ENCODE measurements around the gene SLC43A1.

Gene SLC43A1

DNA sequence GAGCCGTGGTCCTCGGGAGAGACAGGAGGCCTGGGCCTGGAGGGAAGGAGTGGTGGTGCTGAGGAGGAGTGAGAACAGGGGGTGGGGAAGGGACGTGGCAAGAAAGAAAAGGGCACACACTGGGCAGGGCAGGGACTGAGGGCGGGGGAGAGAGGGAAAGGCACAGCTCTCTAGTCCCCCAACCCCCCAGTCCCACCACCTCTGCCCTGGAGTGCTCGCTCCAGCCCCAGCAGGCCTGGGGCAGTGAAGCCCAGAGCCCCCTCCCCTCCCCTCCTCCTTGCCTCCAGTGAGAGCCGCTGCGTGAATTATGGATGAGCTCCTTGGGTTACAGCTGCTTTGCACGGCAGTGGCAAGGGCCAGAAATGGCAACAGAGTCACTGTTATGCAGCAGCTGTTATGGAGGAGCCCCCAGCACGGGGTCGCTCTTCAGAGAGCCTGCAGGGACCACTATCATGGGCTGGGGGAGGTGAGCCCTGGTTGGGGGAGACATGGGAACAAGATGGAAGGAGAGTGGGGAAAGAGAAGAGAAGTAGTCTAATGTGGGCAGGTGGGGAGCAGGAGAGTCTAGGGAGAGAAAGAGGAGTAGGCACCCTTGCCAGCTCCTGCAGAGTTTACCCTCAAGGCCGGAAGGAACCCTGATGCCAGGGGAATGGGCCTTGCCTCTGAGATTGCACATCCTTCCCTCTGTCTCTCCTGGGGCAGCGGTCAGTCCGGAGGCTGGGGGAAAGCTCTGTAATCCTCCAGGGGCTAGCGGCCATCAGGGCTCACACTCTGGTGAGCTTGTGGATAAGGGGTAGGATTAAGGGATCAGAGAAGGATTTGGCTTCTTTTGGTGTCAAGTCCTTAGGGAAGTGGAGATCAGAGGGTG is 51.6 kb downstream of the SLC43A1 start:
- Histone ChIP-seq H3K9ac (ENCODE audit: low read length in 5 of 5) (no peak overlapping the region), H3K4me1 (ENCODE audit: control insufficient read depth in 5 of 5, insufficient read depth in 5 of 5, low read length in 5 of 5) (peaks cover 0 to 19% (median 12%) of the 10 kb centered on the region in 5 donors), H3K27me3 (ENCODE audit: control insufficient read depth in 5 of 5, insufficient read depth in 4 of 5, low read length in 5 of 5) (peaks cover 11 to 21% (median 16%) of the 10 kb centered on the region in 5 donors), H3K27ac (ENCODE audit: low read depth, low read length) (no peak overlapping the region), H3K4me3 (ENCODE audit: low read depth in 1 of 5, low read length in 5 of 5) (no peak overlapping the region), H3K9me3 (ENCODE audit: control insufficient read depth in 5 of 5, low read length in 5 of 5) (no peaks in the 10 kb centered on the region), H3K36me3 (ENCODE audit: control insufficient read depth in 5 of 5, insufficient read depth in 5 of 5, low read length in 5 of 5) (no peaks in the 10 kb centered on the region)

DNA sequence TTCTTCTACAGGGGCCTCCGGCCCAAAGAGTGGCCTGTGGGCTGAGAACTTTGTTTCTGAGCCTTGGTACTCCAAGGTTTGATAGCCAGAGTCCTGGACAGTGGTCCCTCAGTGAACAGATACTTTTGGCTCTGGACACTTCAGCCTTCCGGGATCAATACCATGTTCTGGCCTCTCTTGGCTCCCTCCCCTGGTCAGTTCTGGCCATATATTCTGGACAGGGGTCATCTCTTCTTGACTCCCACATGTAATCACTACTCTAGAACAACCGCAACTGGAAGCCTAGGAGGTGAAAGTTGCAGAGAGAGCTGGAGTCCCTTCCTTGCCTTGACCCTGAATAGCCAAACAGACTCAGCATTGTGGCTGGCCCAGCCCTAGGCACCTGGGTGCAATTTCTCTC is 52.9 kb downstream of the SLC43A1 start:
- Histone ChIP-seq H3K4me1 (ENCODE audit: control insufficient read depth in 5 of 5, insufficient read depth in 5 of 5, low read length in 5 of 5) (peaks cover 0 to 31% (median 24%) of the 10 kb centered on the region in 5 donors), H3K9ac (ENCODE audit: low read length in 5 of 5) (no peak overlapping the region), H3K36me3 (ENCODE audit: control insufficient read depth in 5 of 5, insufficient read depth in 5 of 5, low read length in 5 of 5) (no peaks in the 10 kb centered on the region), H3K27me3 (ENCODE audit: control insufficient read depth in 5 of 5, insufficient read depth in 4 of 5, low read length in 5 of 5) (peaks cover 13 to 31% (median 21%) of the 10 kb centered on the region in 5 donors), H3K4me3 (ENCODE audit: low read depth in 1 of 5, low read length in 5 of 5) (no peak overlapping the region), H3K27ac (ENCODE audit: low read depth, low read length) (no peak overlapping the region), H3K9me3 (ENCODE audit: control insufficient read depth in 5 of 5, low read length in 5 of 5) (no peaks in the 10 kb centered on the region)

DNA sequence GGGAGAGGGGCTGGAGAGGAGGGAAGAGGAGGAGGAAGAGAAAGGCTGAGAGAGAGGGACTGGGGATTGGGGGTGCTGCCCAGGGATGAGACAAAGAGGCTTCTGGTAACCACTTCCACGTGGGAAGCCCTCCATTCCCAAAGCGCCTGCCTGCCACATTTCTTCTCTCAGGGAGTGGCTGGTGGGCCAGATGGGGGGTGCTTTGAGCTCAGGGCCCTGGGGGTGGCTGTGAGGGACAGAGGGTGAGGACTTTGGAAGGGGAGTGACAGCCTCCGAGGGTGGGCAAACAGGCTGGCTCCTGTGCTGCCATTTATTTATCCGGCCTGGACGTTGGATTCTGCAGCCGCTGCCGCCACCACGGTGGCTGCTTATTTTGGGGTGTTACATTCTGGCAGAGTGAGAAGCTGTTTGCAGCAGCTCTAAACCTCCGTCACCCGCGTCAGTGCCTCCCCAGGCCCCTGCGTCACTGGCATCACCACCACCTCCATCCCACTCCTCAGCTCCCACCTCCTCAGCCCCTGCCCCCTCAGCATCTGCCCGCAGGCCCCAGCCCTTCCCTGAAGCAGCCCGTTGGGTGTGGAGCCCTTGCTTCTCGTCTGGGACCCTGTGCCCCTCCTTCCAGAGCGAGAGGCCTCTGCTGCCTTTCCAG is 53.5 kb downstream of the SLC43A1 start:
- Histone ChIP-seq H3K4me1 (ENCODE audit: control insufficient read depth in 5 of 5, insufficient read depth in 5 of 5, low read length in 5 of 5) (peaks cover 3 to 38% (median 29%) of the 10 kb centered on the region in 5 donors), H3K9ac (ENCODE audit: low read length in 5 of 5) (no peak overlapping the region), H3K4me3 (ENCODE audit: low read depth in 1 of 5, low read length in 5 of 5) (no peak overlapping the region), H3K27me3 (ENCODE audit: control insufficient read depth in 5 of 5, insufficient read depth in 4 of 5, low read length in 5 of 5) (peaks cover 13 to 33% (median 21%) of the 10 kb centered on the region in 5 donors), H3K36me3 (ENCODE audit: control insufficient read depth in 5 of 5, insufficient read depth in 5 of 5, low read length in 5 of 5) (no peaks in the 10 kb centered on the region), H3K27ac (ENCODE audit: low read depth, low read length) (no peak overlapping the region), H3K9me3 (ENCODE audit: control insufficient read depth in 5 of 5, low read length in 5 of 5) (no peaks in the 10 kb centered on the region)

DNA sequence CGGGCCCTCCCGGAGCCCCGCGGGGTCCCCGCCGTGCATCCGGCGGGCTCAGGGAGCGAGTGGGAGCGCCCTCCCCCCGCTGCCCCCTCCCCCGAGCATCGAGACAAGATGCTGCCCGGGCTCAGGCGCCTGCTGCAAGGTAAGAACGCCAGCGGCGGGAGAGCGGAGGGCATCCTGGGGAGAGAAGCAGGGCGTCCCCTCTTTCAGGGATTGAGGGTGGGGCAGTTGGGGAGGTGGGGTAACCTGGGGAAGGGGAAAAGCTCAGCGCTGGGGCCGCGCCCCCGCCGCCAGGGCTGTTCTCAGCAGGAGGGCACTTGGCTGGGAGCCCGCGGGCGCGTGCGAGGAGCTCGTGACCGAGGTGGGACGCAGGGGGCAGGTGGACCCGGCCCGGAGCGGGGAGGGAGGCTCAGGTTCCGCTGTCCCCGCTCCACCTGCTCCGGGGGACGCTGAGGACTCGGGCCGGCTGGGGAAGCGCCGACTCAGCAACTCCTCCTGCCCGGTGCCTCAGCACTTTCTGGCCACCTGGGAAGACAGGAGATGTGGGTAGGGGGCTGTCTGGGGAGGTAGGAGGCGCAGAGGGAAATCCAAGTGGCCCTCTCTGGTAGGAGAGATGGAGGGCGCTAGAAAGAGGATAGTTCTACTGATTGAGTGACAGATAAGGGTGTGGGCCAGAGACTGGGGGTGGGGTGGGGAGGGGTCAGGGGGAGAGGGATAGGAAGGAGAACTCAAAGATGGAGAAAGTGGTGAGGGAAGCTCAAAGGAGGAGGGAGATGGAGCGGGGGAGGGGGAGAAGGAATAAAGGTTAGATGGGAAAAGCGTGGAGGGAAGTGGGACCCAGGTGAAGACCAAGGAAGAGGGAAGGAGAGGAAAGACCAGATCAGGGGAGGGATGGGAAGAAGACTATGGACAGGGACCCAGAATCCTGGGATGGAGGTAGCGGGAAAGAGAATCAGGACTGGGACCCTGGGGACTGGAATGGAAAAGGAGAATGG is 54.4 kb downstream of the SLC43A1 start:
- H3K27me3 ChIP-seq (ENCODE audit: control insufficient read depth in 5 of 5, insufficient read depth in 4 of 5, low read length in 5 of 5): peaks cover 13 to 33% (median 21%) of the 10 kb centered on the region in 5 donors
- peak overlapping the region in 3 of 5 donors; percentile 51 to 64 (median 53) for H3K4me3 ChIP-seq (ENCODE audit: low read depth in 1 of 5, low read length in 5 of 5)
- H3K36me3 ChIP-seq (ENCODE audit: control insufficient read depth in 5 of 5, insufficient read depth in 5 of 5, low read length in 5 of 5): no peaks in the 10 kb centered on the region
- H3K4me1 ChIP-seq (ENCODE audit: control insufficient read depth in 5 of 5, insufficient read depth in 5 of 5, low read length in 5 of 5): peaks cover 3 to 38% (median 30%) of the 10 kb centered on the region in 5 donors
- H3K9me3 ChIP-seq (ENCODE audit: control insufficient read depth in 5 of 5, low read length in 5 of 5): no peaks in the 10 kb centered on the region
- no peak overlapping the region for H3K9ac ChIP-seq (ENCODE audit: low read length in 5 of 5)
- no peak overlapping the region for H3K27ac ChIP-seq (ENCODE audit: low read depth, low read length)

DNA sequence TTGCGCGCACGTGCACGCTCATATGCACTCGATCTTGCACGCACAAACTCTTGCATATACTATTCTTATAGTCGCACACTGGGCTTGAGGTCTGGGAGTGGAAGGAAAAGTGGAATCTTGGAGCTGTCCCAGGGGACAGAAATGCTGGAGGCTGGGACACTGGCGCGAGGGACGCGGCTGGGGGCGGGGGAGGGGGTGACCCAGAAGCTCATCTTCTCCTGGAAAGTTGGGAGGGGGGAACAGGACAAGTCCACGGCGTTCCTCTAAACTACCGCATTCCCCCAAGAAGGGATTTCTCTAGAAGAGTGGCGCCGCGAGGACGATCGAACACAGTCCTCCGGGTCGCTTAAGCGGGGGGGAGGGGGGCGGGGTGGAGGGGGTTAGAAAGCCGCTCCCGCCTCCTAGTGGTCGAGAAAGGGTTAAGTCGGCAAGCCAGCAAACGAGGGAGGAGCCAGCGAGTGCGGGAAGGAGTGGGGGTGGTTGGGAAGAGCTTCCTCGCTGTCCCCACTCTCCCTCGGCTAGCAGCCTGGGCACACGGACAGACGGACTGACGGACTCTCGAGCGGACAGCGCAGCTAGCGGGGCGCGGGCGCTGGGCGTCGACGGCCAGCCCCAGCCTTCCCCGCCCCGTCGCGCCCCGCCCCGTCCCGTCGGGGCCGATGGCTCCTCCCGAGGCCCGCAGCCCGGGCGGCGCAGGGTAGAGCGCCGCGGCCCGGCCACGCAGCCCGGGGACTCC is 55.3 kb downstream of the SLC43A1 start, which contains the start of gene RTN4RL2:
TSS of gene RTN4RL2 (plus strand) at position 507 of the 736 bp plus-strand sequence. CDS start 338 bp downstream, outside the sequence.
- Histone ChIP-seq H3K27me3 (ENCODE audit: control insufficient read depth in 5 of 5, insufficient read depth in 4 of 5, low read length in 5 of 5) (peaks cover 13 to 33% (median 21%) of the 10 kb centered on the region in 5 donors), H3K4me1 (ENCODE audit: control insufficient read depth in 5 of 5, insufficient read depth in 5 of 5, low read length in 5 of 5) (peaks cover 3 to 38% (median 30%) of the 10 kb centered on the region in 5 donors)

DNA sequence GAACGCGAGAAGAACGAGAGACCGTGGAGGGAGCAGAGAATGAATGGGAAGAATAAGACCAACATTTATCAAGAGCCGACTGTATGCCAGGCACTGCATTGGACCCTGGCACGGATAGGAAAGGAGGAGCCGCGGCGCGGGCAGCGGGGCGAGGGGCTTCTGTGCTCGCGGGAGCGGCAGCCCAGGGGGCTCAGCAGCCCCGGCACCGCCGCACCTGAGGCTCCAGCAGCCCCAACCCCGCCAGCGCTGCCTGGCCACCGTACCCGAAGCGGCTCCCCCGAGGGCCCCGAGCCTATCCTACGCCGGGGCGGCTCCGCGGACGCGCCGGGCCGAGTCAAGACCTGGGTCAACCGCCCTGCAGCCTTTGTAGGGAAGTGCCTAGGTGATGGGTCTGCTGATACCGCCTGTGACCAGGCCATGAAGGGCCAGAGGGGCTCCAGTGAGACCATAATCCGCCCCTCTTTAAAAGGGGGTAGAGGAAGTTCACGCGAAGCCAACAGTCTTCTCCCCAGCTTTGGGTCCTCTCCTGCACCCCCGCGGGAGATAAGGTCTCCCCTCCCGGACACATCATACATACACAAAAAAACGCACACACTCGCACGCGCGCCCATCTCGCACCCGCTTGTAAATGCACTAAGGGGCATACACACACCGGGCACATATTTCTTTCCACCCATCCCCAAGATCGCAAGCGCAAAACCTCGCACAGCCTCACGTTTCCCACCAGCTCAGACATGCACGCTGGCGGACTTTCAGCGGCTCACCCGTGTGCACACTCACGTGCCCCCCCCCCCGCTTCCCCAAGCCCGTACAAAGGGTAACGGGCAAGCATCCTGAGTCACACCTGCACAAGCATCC is 56.1 kb downstream of the SLC43A1 start:
- peak overlapping the region in 3 of 5 donors; percentile 14 to 75 (median 58) for H3K9ac ChIP-seq (ENCODE audit: low read length in 5 of 5)
- peaks cover 3 to 38% (median 30%) of the 10 kb centered on the region in 5 donors for H3K4me1 ChIP-seq (ENCODE audit: control insufficient read depth in 5 of 5, insufficient read depth in 5 of 5, low read length in 5 of 5)
- H3K9me3 ChIP-seq (ENCODE audit: control insufficient read depth in 5 of 5, low read length in 5 of 5): no peaks in the 10 kb centered on the region
- H3K27me3 ChIP-seq (ENCODE audit: control insufficient read depth in 5 of 5, insufficient read depth in 4 of 5, low read length in 5 of 5): peaks cover 13 to 31% (median 17%) of the 10 kb centered on the region in 5 donors
- no peak overlapping the region for H3K27ac ChIP-seq (ENCODE audit: low read depth, low read length)
- H3K36me3 ChIP-seq (ENCODE audit: control insufficient read depth in 5 of 5, insufficient read depth in 5 of 5, low read length in 5 of 5): no peaks in the 10 kb centered on the region
- H3K4me3 ChIP-seq (ENCODE audit: low read depth in 1 of 5, low read length in 5 of 5): peak overlapping the region; percentile 54 to 65 (median 60)

More for the DNA sequence above, 55.3 kb downstream of the SLC43A1 start, which contains the start of gene RTN4RL2:
- Histone ChIP-seq H3K9ac (ENCODE audit: low read length in 5 of 5) (peak within 1 kb of the TSS in 1 of 5 donors; percentile 39), H3K9me3 (ENCODE audit: control insufficient read depth in 5 of 5, low read length in 5 of 5) (no peaks in the 10 kb centered on the region), H3K4me3 (ENCODE audit: low read depth in 1 of 5, low read length in 5 of 5) (peak within 1 kb of the TSS; percentile 54 to 64 (median 57)), H3K27ac (ENCODE audit: low read depth, low read length) (no peak within 1 kb of the TSS), H3K36me3 (ENCODE audit: control insufficient read depth in 5 of 5, insufficient read depth in 5 of 5, low read length in 5 of 5) (no peaks in the 10 kb centered on the region)

DNA sequence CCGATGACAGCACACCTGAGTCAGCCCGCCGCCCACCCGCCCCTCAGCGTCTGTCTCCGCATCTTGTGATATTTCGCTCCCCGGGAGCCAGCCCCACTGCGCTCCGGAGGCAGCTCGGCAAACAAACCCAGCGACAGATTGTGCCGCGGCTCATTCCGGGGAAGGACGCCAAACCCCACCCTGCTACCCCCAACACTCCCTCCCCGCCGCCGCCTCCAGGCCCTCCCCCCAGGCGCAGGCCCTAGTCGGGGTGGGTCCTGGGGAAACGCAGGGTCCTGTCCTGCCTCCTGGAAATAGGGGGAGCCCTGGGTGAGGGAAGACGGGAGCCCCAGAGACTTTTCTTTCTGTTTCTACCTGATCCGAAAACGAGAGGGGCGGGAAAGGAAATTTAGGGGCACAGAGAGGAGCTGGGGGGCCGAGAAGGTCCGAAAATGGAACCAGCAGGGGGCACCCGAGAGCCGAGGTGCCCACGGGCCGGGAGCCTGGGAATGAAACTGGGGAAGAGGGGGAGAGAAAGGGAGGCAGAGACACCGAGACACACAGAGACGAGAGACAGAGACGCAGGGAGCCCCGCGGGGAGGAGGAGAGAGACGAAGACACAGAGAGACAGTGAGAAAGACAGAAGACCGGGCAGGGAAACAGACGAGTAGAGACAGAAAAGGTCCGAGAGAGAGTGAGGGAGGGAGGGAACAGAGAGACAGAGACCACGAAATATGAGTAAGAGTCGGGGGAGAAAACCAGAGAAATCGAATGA is 56.9 kb downstream of the SLC43A1 start:
- Histone ChIP-seq H3K27ac (ENCODE audit: low read depth, low read length) (no peak overlapping the region), H3K9ac (ENCODE audit: low read length in 5 of 5) (peak overlapping the region in 3 of 5 donors; percentile 14 to 75 (median 58)), H3K36me3 (ENCODE audit: control insufficient read depth in 5 of 5, insufficient read depth in 5 of 5, low read length in 5 of 5) (no peaks in the 10 kb centered on the region), H3K9me3 (ENCODE audit: control insufficient read depth in 5 of 5, low read length in 5 of 5) (no peaks in the 10 kb centered on the region), H3K4me3 (ENCODE audit: low read depth in 1 of 5, low read length in 5 of 5) (peak overlapping the region; percentile 54 to 65 (median 60)), H3K27me3 (ENCODE audit: control insufficient read depth in 5 of 5, insufficient read depth in 4 of 5, low read length in 5 of 5) (peaks cover 10 to 28% (median 17%) of the 10 kb centered on the region in 5 donors), H3K4me1 (ENCODE audit: control insufficient read depth in 5 of 5, insufficient read depth in 5 of 5, low read length in 5 of 5) (peaks cover 3 to 38% (median 30%) of the 10 kb centered on the region in 5 donors)

DNA sequence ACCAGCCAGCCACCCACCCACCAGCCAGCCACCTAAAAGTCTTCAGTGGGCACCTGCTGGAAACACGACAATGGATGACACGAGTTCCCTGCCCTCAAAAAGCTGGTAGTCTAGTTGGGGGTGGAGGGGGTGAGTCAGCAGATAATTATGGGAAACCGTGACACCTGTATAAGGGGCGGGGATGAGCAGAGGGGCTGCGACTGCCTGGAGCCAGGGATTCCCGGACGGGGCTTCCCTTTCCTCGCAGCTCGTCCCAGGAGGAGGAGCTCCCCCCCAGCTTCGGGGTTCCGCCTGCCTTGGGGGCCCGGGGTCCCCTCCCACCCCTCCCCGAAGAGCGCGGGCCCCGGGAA is 57.5 kb downstream of the SLC43A1 start:
- Histone ChIP-seq H3K9ac (ENCODE audit: low read length in 5 of 5) (no peak overlapping the region), H3K9me3 (ENCODE audit: control insufficient read depth in 5 of 5, low read length in 5 of 5) (no peaks in the 10 kb centered on the region), H3K27ac (ENCODE audit: low read depth, low read length) (no peak overlapping the region), H3K27me3 (ENCODE audit: control insufficient read depth in 5 of 5, insufficient read depth in 4 of 5, low read length in 5 of 5) (peaks cover 10 to 28% (median 17%) of the 10 kb centered on the region in 5 donors), H3K4me1 (ENCODE audit: control insufficient read depth in 5 of 5, insufficient read depth in 5 of 5, low read length in 5 of 5) (peaks cover 3 to 38% (median 30%) of the 10 kb centered on the region in 5 donors), H3K4me3 (ENCODE audit: low read depth in 1 of 5, low read length in 5 of 5) (peak overlapping the region in 2 of 5 donors; percentile 25 to 38), H3K36me3 (ENCODE audit: control insufficient read depth in 5 of 5, insufficient read depth in 5 of 5, low read length in 5 of 5) (no peaks in the 10 kb centered on the region)

All from subcutaneous abdominal adipose tissue (tissue), 5 donors.